ENCODE results near the gene CNEP1R1.
A peak's percentile ranks its signal among the peaks of the same experiment; 100 is the strongest.
"Not testable (repeated sequence)": the region's sequence is repeated elsewhere in the genome, so short reads cannot be mapped to it uniquely, and the experiment has no call there.

CNEP1R1 gene

DNA sequence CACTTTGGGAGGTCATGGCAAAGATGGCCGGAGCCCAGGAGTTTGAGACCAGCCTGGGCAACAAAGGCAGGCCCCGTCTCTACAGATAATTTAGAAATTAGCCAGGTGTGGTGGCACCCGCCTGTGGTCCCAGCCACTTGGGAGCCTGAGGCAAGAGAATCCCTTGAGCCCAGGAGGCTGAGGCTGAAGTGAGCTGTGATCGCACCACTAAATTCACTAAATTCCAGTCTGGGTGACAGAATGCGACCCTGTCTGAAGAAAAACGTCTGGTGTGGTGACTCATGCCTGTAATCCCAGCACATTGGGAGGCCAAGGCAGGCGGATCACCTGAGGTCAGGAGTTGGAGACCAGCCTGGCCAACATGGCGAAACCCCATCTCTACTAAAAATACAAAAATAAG lies 10.8 kb upstream of the CNEP1R1 start:
- H3K36me3 ChIP-seq (ENCODE audit: control insufficient read depth in 5 of 5, insufficient read depth in 5 of 5, low read length in 5 of 5); H3K9ac ChIP-seq (ENCODE audit: low read length in 5 of 5); H3K4me3 ChIP-seq (ENCODE audit: low read depth in 1 of 5, low read length in 5 of 5); H3K27me3 ChIP-seq (ENCODE audit: control insufficient read depth in 5 of 5, insufficient read depth in 4 of 5, low read length in 5 of 5); H3K9me3 ChIP-seq (ENCODE audit: control insufficient read depth in 5 of 5, low read length in 5 of 5); H3K4me1 ChIP-seq (ENCODE audit: control insufficient read depth in 5 of 5, insufficient read depth in 5 of 5, low read length in 5 of 5); H3K27ac ChIP-seq (ENCODE audit: low read depth, low read length): not testable (repeated sequence)

DNA sequence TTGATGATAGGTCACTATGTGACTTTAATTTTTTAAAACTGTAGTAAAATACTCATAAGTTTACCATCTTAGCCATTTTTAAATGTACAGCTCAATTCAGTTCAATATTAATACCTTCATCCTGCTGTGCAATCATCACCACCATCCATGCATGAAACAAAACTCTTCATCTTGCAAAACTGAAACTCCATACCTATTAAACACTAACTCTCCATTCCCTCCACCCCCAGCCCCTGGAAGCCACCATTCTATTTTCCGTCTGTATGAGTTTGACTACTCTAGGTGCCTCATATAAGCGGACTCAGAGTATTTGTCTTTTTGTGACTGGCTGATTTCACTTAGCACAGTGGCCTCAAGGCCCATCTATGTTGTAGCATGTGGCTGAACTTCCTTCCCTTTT lies 9.4 kb upstream of the CNEP1R1 start:
- no peak overlapping the region for H3K4me3 ChIP-seq (ENCODE audit: low read depth in 1 of 5, low read length in 5 of 5)
- H3K9me3 ChIP-seq (ENCODE audit: control insufficient read depth in 5 of 5, low read length in 5 of 5): no peaks in the 10 kb centered on the region
- H3K27me3 ChIP-seq (ENCODE audit: control insufficient read depth in 5 of 5, insufficient read depth in 4 of 5, low read length in 5 of 5): no peaks in the 10 kb centered on the region
- no peak overlapping the region for H3K27ac ChIP-seq (ENCODE audit: low read depth, low read length)
- no peak overlapping the region for H3K9ac ChIP-seq (ENCODE audit: low read length in 5 of 5)
- no peaks in the 10 kb centered on the region for H3K4me1 ChIP-seq (ENCODE audit: control insufficient read depth in 5 of 5, insufficient read depth in 5 of 5, low read length in 5 of 5)
- no peaks in the 10 kb centered on the region for H3K36me3 ChIP-seq (ENCODE audit: control insufficient read depth in 5 of 5, insufficient read depth in 5 of 5, low read length in 5 of 5)

DNA sequence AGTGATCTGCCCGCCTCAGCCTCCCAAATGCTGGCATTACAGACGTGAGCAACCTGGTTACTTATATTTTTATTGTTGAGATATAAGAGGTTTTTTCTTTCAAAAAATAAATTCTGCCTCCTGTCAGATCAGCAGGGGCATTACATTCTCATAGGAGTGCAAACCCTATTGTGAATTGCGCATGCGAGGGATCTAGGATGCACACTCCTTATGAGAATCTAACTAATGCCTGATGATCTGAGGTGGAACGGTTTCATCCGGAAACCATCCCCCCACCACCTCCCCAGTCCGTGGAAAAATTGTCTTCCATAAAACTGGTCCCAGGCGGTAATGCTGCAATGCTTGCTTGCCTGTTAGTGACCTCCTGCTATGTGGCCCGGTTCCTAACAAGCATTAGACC lies 7.5 kb upstream of the CNEP1R1 start:
- Histone ChIP-seq H3K27me3 (ENCODE audit: control insufficient read depth in 5 of 5, insufficient read depth in 4 of 5, low read length in 5 of 5) (no peaks in the 10 kb centered on the region), H3K27ac (ENCODE audit: low read depth, low read length) (no peak overlapping the region), H3K9ac (ENCODE audit: low read length in 5 of 5) (no peak overlapping the region), H3K36me3 (ENCODE audit: control insufficient read depth in 5 of 5, insufficient read depth in 5 of 5, low read length in 5 of 5) (no peaks in the 10 kb centered on the region), H3K4me3 (ENCODE audit: low read depth in 1 of 5, low read length in 5 of 5) (no peak overlapping the region), H3K9me3 (ENCODE audit: control insufficient read depth in 5 of 5, low read length in 5 of 5) (no peaks in the 10 kb centered on the region), H3K4me1 (ENCODE audit: control insufficient read depth in 5 of 5, insufficient read depth in 5 of 5, low read length in 5 of 5) (no peaks in the 10 kb centered on the region)

DNA sequence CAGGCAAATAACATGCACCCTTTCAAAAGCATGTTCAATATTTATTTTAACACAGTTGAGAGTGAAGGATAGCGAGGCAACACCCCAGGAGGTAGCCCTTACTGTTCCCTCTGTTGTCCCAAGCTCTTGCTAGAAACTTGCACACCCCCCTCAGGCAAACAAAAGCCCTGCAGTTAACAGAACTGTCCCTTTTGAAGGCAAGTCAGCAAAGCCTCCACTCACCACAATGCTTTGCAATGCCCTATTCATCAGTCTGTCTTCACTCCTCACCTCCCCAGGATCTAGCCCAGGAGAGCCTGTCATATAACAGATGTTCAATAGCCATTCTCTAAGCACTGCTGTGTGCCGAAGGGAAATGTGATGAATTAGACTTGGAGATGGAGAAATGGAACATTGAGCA lies 3.5 kb upstream of the CNEP1R1 start:
- Histone ChIP-seq H3K4me1 (ENCODE audit: control insufficient read depth in 5 of 5, insufficient read depth in 5 of 5, low read length in 5 of 5) (peaks cover 0 to 16% (median 15%) of the 10 kb centered on the region in 5 donors), H3K36me3 (ENCODE audit: control insufficient read depth in 5 of 5, insufficient read depth in 5 of 5, low read length in 5 of 5) (no peaks in the 10 kb centered on the region), H3K9me3 (ENCODE audit: control insufficient read depth in 5 of 5, low read length in 5 of 5) (no peaks in the 10 kb centered on the region), H3K9ac (ENCODE audit: low read length in 5 of 5) (no peak overlapping the region), H3K27me3 (ENCODE audit: control insufficient read depth in 5 of 5, insufficient read depth in 4 of 5, low read length in 5 of 5) (no peaks in the 10 kb centered on the region), H3K27ac (ENCODE audit: low read depth, low read length) (no peak overlapping the region), H3K4me3 (ENCODE audit: low read depth in 1 of 5, low read length in 5 of 5) (no peak overlapping the region)

DNA sequence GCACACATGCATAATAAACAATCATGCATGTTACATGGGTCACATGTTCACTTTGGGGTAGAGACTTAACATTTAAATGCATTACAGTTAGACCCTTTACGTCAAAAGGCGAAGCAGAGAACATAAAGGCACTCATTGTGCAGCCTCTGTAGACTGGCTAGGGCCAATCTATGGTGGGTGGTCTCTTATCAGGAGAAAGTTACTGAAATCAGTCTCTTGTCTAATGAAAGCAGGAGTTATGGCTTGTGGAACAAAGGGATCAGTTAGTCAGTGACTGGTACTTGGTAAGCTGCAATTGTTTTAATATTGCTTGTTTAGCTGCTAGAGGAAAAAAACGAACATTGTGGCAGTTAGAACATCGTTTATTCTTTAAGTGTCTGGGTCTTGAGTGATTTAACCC lies 1.4 kb upstream of the CNEP1R1 start:
- Histone ChIP-seq H3K27ac (ENCODE audit: low read depth, low read length) (no peak overlapping the region), H3K36me3 (ENCODE audit: control insufficient read depth in 5 of 5, insufficient read depth in 5 of 5, low read length in 5 of 5) (no peaks in the 10 kb centered on the region), H3K9ac (ENCODE audit: low read length in 5 of 5) (no peak overlapping the region), H3K27me3 (ENCODE audit: control insufficient read depth in 5 of 5, insufficient read depth in 4 of 5, low read length in 5 of 5) (no peaks in the 10 kb centered on the region), H3K4me3 (ENCODE audit: low read depth in 1 of 5, low read length in 5 of 5) (no peak overlapping the region), H3K9me3 (ENCODE audit: control insufficient read depth in 5 of 5, low read length in 5 of 5) (no peaks in the 10 kb centered on the region), H3K4me1 (ENCODE audit: control insufficient read depth in 5 of 5, insufficient read depth in 5 of 5, low read length in 5 of 5) (peaks cover 0 to 20% (median 18%) of the 10 kb centered on the region in 5 donors)

DNA sequence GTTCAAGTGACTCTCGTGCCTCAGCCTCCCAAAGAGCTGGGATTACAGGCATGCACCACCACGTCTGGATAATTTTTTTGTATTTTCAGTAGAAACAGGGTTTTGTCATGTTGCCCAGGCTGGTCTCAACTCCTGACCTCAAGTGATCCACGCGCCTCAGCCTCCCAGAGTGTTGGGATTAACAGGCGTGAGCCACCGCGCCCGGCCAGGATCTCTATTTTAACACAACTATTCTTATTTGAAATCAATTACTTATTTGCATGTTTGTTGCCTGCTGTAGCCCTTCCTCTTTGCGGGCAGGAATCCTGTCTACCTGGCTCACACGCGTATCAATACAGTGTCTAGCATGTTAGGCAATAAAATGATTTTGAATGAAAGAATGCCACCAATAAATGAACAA lies 818 bp upstream of the CNEP1R1 start:
- no peak overlapping the region for H3K4me3 ChIP-seq (ENCODE audit: low read depth in 1 of 5, low read length in 5 of 5)
- peak overlapping the region in 3 of 5 donors; percentile 34 to 60 (median 46) for H3K9ac ChIP-seq (ENCODE audit: low read length in 5 of 5)
- H3K9me3 ChIP-seq (ENCODE audit: control insufficient read depth in 5 of 5, low read length in 5 of 5): no peaks in the 10 kb centered on the region
- H3K36me3 ChIP-seq (ENCODE audit: control insufficient read depth in 5 of 5, insufficient read depth in 5 of 5, low read length in 5 of 5): peaks cover 0 to 1% (median 0%) of the 10 kb centered on the region in 5 donors
- H3K27ac ChIP-seq (ENCODE audit: low read depth, low read length): no peak overlapping the region
- peaks cover 0 to 20% (median 18%) of the 10 kb centered on the region in 5 donors for H3K4me1 ChIP-seq (ENCODE audit: control insufficient read depth in 5 of 5, insufficient read depth in 5 of 5, low read length in 5 of 5)
- no peaks in the 10 kb centered on the region for H3K27me3 ChIP-seq (ENCODE audit: control insufficient read depth in 5 of 5, insufficient read depth in 4 of 5, low read length in 5 of 5)

DNA sequence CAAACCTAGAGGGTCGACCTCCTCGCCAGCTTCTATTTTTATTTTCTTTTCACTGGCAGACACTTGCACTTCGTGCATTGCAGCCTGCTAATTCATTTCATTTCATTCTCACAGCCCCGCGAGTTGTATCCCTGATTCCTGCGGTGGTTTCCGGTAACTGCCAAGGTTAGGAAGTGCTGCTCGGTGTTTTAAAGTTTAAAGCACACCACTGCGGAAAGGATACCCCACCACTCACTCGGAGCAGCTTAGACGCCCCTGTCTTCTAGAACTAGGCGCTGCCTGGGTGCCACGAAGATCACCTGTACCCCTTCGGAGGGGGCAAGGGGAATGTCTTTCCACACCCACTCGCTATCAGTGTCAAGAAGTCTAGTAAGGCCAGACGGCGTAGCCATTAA lies 509 bp downstream of the CNEP1R1 start:
- peak overlapping the region; percentile 54 for H3K27ac ChIP-seq (ENCODE audit: low read depth, low read length)
- no peaks in the 10 kb centered on the region for H3K9me3 ChIP-seq (ENCODE audit: control insufficient read depth in 5 of 5, low read length in 5 of 5)
- H3K36me3 ChIP-seq (ENCODE audit: control insufficient read depth in 5 of 5, insufficient read depth in 5 of 5, low read length in 5 of 5): peaks cover 0 to 7% (median 7%) of the 10 kb centered on the region in 5 donors
- peaks cover 0 to 20% (median 18%) of the 10 kb centered on the region in 5 donors for H3K4me1 ChIP-seq (ENCODE audit: control insufficient read depth in 5 of 5, insufficient read depth in 5 of 5, low read length in 5 of 5)
- H3K4me3 ChIP-seq (ENCODE audit: low read depth in 1 of 5, low read length in 5 of 5): peak overlapping the region; percentile 94 to 98 (median 97)
- H3K9ac ChIP-seq (ENCODE audit: low read length in 5 of 5): peak overlapping the region; percentile 90 to 98 (median 98)
- no peaks in the 10 kb centered on the region for H3K27me3 ChIP-seq (ENCODE audit: control insufficient read depth in 5 of 5, insufficient read depth in 4 of 5, low read length in 5 of 5)

DNA sequence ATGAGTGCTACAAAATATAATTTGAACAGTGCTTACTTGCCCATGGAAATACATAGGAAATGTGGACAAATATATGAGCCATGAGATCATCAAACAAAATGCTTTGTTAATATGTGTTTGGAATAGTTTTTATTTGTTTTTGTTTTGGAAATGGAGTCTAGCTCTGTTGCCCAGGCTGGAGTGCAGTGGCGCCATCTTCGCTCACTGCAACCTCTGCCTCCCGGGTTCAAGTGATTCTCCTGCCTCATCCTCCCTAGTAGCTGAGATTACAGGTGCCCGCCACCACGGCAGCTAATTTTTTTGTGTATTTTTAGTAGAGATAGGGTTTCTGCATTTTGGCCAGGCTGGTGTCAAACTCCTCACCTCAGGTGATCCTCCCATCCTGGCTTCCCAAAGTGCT lies 2.8 kb downstream of the CNEP1R1 start:
- Histone ChIP-seq H3K9ac (ENCODE audit: low read length in 5 of 5) (no peak overlapping the region), H3K27me3 (ENCODE audit: control insufficient read depth in 5 of 5, insufficient read depth in 4 of 5, low read length in 5 of 5) (no peaks in the 10 kb centered on the region), H3K4me1 (ENCODE audit: control insufficient read depth in 5 of 5, insufficient read depth in 5 of 5, low read length in 5 of 5) (peaks cover 0 to 20% (median 18%) of the 10 kb centered on the region in 5 donors), H3K27ac (ENCODE audit: low read depth, low read length) (no peak overlapping the region), H3K9me3 (ENCODE audit: control insufficient read depth in 5 of 5, low read length in 5 of 5) (no peaks in the 10 kb centered on the region), H3K36me3 (ENCODE audit: control insufficient read depth in 5 of 5, insufficient read depth in 5 of 5, low read length in 5 of 5) (peaks cover 9 to 23% (median 18%) of the 10 kb centered on the region in 5 donors), H3K4me3 (ENCODE audit: low read depth in 1 of 5, low read length in 5 of 5) (no peak overlapping the region)

DNA sequence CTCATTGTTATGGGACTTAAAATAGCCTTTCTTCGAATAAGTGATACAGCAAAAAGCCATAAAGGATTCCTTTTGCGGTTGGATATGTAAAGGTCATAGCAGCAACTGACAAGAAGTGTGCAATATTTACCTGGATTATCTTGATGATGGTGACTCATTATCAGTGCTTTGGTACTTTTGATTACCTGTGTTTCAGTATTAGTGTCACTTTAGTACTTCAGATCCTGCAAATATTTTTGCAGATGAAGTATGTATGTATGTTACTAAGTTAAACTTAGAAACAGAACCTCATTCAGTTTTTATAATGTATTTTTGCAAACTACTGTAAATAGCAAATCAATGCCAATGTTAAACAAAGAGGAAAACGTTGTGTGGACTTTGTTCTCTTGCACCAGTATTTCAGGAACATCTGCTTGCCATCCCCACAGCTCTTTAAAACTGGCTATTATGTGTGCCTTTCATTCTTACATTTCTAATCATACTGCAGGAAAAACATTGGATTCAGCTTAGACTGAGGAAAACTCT lies 10.5 kb downstream of the CNEP1R1 start:
- Histone ChIP-seq H3K9ac (ENCODE audit: low read length in 5 of 5) (no peak overlapping the region), H3K9me3 (ENCODE audit: control insufficient read depth in 5 of 5, low read length in 5 of 5) (no peaks in the 10 kb centered on the region)

DNA sequence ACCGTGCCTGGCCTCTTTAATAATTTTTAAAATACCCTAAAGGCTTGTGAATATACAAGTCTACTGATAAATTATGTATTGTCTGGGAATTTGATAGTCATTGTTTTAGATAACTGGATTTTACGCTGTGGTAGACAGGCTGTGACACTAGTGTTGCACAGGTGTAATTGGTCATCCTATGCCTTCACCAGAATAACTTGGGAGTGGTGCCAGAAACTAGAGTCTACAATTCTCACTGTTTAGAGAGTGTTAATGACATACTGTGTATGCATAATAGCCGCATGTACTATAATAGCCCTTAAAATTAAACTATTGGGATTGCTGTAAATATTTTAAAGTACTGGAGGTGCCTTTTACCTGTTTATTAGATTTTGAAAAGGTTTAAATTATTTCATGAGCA lies 11.4 kb downstream of the CNEP1R1 start:
- peaks cover 20 to 41% (median 34%) of the 10 kb centered on the region in 5 donors for H3K36me3 ChIP-seq (ENCODE audit: control insufficient read depth in 5 of 5, insufficient read depth in 5 of 5, low read length in 5 of 5)

More for the DNA sequence above, 10.5 kb downstream of the CNEP1R1 start:
- Histone ChIP-seq H3K27me3 (ENCODE audit: control insufficient read depth in 5 of 5, insufficient read depth in 4 of 5, low read length in 5 of 5) (no peaks in the 10 kb centered on the region), H3K27ac (ENCODE audit: low read depth, low read length) (no peak overlapping the region), H3K4me3 (ENCODE audit: low read depth in 1 of 5, low read length in 5 of 5) (no peak overlapping the region), H3K4me1 (ENCODE audit: control insufficient read depth in 5 of 5, insufficient read depth in 5 of 5, low read length in 5 of 5) (peaks cover 0 to 19% (median 14%) of the 10 kb centered on the region in 5 donors), H3K36me3 (ENCODE audit: control insufficient read depth in 5 of 5, insufficient read depth in 5 of 5, low read length in 5 of 5) (peaks cover 27 to 49% (median 34%) of the 10 kb centered on the region in 5 donors)

More for the DNA sequence above, 11.4 kb downstream of the CNEP1R1 start:
- Histone ChIP-seq H3K27me3 (ENCODE audit: control insufficient read depth in 5 of 5, insufficient read depth in 4 of 5, low read length in 5 of 5) (no peaks in the 10 kb centered on the region), H3K9me3 (ENCODE audit: control insufficient read depth in 5 of 5, low read length in 5 of 5) (no peaks in the 10 kb centered on the region), H3K27ac (ENCODE audit: low read depth, low read length) (no peak overlapping the region), H3K4me3 (ENCODE audit: low read depth in 1 of 5, low read length in 5 of 5) (no peak overlapping the region), H3K9ac (ENCODE audit: low read length in 5 of 5) (no peak overlapping the region), H3K4me1 (ENCODE audit: control insufficient read depth in 5 of 5, insufficient read depth in 5 of 5, low read length in 5 of 5) (peaks cover 0 to 19% (median 14%) of the 10 kb centered on the region in 5 donors)

All from subcutaneous abdominal adipose tissue (tissue), 5 donors.